Suppressor macrophage treated with lipopolysaccharide for 4 hours (primary cell): ENCODE data around the gene PCDHA8.
"Not testable (repeated sequence)": the region's sequence is repeated elsewhere in the genome, so short reads cannot be mapped to it uniquely, and the experiment has no call there.

Source experiments
- DNase-seq: peaks from one replicate; pipeline ENCODE4 v3.0.0-alpha.2; 2020

The PCDHA8 gene

DNA sequence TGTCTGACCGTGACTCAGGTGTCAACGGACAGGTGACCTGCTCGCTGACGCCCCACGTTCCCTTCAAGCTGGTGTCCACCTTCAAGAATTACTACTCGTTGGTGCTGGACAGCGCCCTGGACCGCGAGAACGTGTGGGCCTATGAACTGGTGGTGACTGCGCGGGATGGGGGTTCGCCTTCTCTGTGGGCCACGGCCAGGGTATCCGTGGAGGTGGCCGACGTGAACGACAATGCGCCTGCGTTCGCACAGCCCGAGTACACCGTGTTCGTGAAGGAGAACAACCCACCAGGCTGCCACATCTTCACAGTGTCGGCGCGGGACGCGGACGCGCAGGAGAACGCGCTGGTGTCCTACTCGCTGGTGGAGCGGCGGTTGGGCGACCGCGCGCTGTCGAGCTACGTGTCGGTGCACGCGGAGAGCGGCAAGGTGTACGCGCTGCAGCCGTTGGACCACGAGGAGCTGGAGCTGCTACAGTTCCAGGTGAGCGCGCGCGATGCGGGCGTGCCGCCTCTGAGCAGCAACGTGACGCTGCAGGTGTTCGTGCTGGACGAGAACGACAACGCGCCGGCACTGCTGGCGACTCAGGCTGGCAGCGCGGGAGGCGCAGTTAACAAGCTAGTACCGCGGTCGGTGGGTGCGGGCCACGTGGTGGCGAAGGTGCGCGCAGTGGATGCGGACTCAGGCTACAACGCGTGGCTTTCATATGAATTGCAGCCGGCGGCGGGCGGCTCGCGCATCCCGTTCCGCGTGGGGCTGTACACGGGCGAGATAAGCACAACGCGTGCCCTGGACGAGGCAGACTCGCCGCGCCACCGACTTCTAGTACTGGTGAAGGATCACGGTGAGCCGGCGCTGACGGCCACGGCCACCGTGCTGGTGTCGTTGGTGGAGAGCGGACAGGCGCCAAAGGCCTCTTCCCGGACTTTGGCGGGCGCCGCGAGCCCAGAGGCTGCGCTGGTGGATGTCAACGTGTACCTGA, 29.5 kb downstream of the PCDHA8 start:
- no peak for DNase-seq

GRCh38 chr5:140875085-140876065, 34.4 kb downstream of the PCDHA8 start, which contains the start of gene PCDHA12:
Gene PCDHA12 (plus strand): TSS chr5:140875308. CDS start chr5:140875473, 165 bp downstream.
- no peak for DNase-seq

GRCh38 chr5:140876541-140877261, 35.7 kb downstream of the PCDHA8 start:
- DNase-seq = not testable (repeated sequence)

DNA sequence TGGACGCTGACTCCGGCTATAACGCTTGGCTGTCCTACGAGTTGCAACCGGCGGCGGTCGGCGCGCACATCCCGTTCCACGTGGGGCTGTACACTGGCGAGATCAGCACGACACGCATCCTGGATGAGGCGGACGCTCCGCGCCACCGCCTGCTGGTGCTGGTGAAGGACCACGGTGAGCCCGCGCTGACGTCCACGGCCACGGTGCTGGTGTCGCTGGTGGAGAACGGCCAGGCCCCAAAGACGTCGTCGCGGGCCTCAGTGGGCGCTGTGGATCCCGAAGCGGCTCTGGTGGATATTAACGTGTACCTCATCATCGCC, 36.2 kb downstream of the PCDHA8 start:
- DNase-seq = no peak

- DNase-seq = no peak
These were observed 41.1 kb downstream of the PCDHA8 start, which contains the start of gene PCDHA13 for GRCh38 chr5:140881889-140882590. Gene PCDHA13 (plus strand): TSS chr5:140882124. CDS start chr5:140882269, 145 bp downstream.

DNA sequence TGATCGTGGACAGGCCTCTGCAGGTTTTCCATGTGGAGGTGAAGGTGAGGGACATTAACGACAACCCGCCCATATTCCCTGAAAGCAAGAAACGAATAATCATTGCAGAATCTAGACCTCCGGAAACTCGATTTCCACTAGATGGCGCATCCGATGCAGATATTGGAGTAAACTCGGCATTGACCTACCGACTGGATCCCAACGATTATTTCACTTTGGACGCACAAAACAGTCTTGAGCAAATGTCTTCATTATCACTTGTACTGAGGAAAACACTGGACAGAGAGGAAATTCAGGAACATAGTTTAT, 41.6 kb downstream of the PCDHA8 start:
- no peak for DNase-seq

- DNase-seq = no peak
These were observed 42.4 kb downstream of the PCDHA8 start for GRCh38 chr5:140883373-140883772.

DNA sequence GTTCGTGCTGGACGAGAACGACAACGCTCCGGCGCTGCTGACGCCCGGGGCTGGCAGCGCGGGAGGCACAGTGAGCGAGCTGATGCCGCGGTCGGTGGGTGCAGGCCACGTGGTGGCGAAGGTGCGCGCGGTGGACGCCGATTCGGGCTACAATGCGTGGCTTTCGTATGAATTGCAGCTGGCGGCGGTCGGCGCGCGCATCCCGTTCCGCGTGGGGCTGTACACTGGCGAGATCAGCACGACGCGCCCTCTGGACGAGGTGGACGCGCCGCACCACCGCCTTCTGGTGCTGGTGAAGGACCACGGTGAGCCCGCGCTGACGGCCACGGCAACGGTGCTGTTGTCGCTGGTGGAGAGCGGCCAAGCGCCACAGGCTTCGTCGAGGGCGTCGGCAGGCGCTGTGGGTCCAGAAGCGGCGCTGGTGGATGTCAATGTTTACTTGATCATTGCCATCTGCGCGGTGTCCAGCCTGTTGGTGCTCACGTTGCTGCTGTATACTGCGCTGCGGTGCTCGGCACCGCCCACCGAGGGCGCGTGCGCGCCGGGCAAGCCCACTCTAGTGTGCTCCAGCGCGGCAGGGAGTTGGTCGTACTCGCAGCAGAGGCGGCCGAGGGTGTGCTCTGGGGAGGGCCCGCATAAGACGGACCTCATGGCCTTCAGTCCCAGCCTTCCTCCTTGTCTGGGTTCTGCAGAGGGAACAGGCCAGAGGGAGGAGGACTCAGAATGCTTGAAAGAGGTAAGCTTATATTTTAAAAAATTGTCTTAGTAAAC, 43.1 kb downstream of the PCDHA8 start:
- DNase-seq = no peak
